ENCODE data around the gene GAL3ST1. TPM values are rescaled to one million over a fixed set of nuclear protein-coding genes. Genes with fewer than 3 reads are reported as not detected.

Gene GAL3ST1
- total RNA-seq, 4 donors from 2014 or later: 1.2 to 3.2 (median 1.9) TPM

- Histone ChIP-seq H3K36me3 (no peaks in the 10 kb centered on the region), H3K9me3 (no peaks in the 10 kb centered on the region), H3K4me3 (no peak overlapping the region), H3K27me3 (peaks cover 0 to 51% (median 15%) of the 10 kb centered on the region in 4 donors), H3K27ac (replicated peaks in 1 of 4) (no peak overlapping the region), H3K4me1 (peaks cover 0 to 7% (median 4%) of the 10 kb centered on the region in 4 donors)
- intact Hi-C loops (cut with DNase I): no loop called here
- no peak for DNase-seq (ENCODE audit: extremely low spot score)
- TF ChIP-seq POLR2A (IDR thresholded peaks at IDR 0.05; ENCODE audit: low read depth): no peak
- no peak for TF ChIP-seq EP300 (IDR thresholded peaks at IDR 0.05)
- TF ChIP-seq CTCF (IDR thresholded peaks at IDR 0.05): no peak
- TF ChIP-seq POLR2AphosphoS5 (IDR thresholded peaks at IDR 0.05): no peak
- WGBS: 87% methylated on average over 4 of the region's 4 CpGs
Measured at GRCh38 chr22:30507670-30508069, 66.8 kb downstream of the GAL3ST1 start.

GRCh38 chr22:30506507-30506968, 67.9 kb downstream of the GAL3ST1 start:
- Histone ChIP-seq H3K27me3 (peaks cover 0 to 61% (median 15%) of the 10 kb centered on the region in 4 donors), H3K4me1 (peaks cover 0 to 7% (median 4%) of the 10 kb centered on the region in 4 donors), H3K36me3 (no peaks in the 10 kb centered on the region), H3K27ac (replicated peaks in 1 of 4) (no peak overlapping the region), H3K9me3 (no peaks in the 10 kb centered on the region), H3K4me3 (no peak overlapping the region)
- TF ChIP-seq CTCF (IDR thresholded peaks at IDR 0.05) (no peak), POLR2A (IDR thresholded peaks at IDR 0.05; ENCODE audit: low read depth) (no peak), POLR2AphosphoS5 (IDR thresholded peaks at IDR 0.05) (no peak), EP300 (IDR thresholded peaks at IDR 0.05) (no peak)
- intact Hi-C loops (cut with DNase I): no loop called here
- no peak for DNase-seq (ENCODE audit: extremely low spot score)
- WGBS: 89% methylated on average over 8 of the region's 8 CpGs

Other genes with a start within 250 kb of the GAL3ST1 start
- 10 to 100 TPM; 29.5 to 40.3 (median 38.0) TPM for gene TBC1D10A, start 247.7 kb downstream of the GAL3ST1 start, total RNA-seq
- 10 to 100 TPM; 32.8 to 85.8 (median 60.0) TPM for gene SF3A1, start 217.8 kb downstream of the GAL3ST1 start, total RNA-seq
- gene CCDC157, start 217.7 kb downstream of the GAL3ST1 start, total RNA-seq: 1 to 10 TPM; 1.5 to 2.5 (median 1.6) TPM
- 10 to 100 TPM in 3 of 4 donors, 1 to 10 TPM in 1; 6.6 to 18.5 (median 15.0) TPM for gene RNF215, start 187.3 kb downstream of the GAL3ST1 start, total RNA-seq
- gene SEC14L2, start 177.6 kb downstream of the GAL3ST1 start, total RNA-seq: 10 to 100 TPM in 2 of 4 donors, 1 to 10 TPM in 2; 3.3 to 16.7 (median 8.5) TPM
- 1 to 10 TPM; 1.2 to 7.1 (median 3.4) TPM for gene MTFP1, start 148.9 kb downstream of the GAL3ST1 start, total RNA-seq
- not detected for gene SEC14L3, start 102.6 kb downstream of the GAL3ST1 start, total RNA-seq
- gene SEC14L4, start 69.0 kb downstream of the GAL3ST1 start, total RNA-seq: not detected
- 1 to 10 TPM in 3 of 4 donors, not detected in 1; 1.2 to 1.5 (median 1.4) TPM for gene SEC14L6, start 27.9 kb downstream of the GAL3ST1 start, total RNA-seq
- 10 to 100 TPM; 28.2 to 55.7 (median 42.9) TPM for gene PES1, start 17.2 kb upstream of the GAL3ST1 start, total RNA-seq
- gene TCN2, start 32.5 kb upstream of the GAL3ST1 start, total RNA-seq: 10 to 100 TPM; 28.7 to 44.2 (median 40.2) TPM
- gene SLC35E4, start 61.1 kb upstream of the GAL3ST1 start, total RNA-seq: 10 to 100 TPM in 2 of 4 donors, 1 to 10 TPM in 2; 4.2 to 14.1 (median 9.7) TPM
- gene DUSP18, start 93.2 kb upstream of the GAL3ST1 start, total RNA-seq: 10 to 100 TPM in 2 of 4 donors, 1 to 10 TPM in 2; 6.5 to 11.5 (median 9.8) TPM
- gene OSBP2, start 120.2 kb upstream of the GAL3ST1 start, total RNA-seq: 1 to 10 TPM in 3 of 4 donors, under 1 TPM in 1; 0.42 to 4.6 (median 2.9) TPM

Measured in esophagus muscularis mucosa (tissue), 4 donors.